Measurements from ENCODE around the gene PPP1R9B.

Gene PPP1R9B

DNA sequence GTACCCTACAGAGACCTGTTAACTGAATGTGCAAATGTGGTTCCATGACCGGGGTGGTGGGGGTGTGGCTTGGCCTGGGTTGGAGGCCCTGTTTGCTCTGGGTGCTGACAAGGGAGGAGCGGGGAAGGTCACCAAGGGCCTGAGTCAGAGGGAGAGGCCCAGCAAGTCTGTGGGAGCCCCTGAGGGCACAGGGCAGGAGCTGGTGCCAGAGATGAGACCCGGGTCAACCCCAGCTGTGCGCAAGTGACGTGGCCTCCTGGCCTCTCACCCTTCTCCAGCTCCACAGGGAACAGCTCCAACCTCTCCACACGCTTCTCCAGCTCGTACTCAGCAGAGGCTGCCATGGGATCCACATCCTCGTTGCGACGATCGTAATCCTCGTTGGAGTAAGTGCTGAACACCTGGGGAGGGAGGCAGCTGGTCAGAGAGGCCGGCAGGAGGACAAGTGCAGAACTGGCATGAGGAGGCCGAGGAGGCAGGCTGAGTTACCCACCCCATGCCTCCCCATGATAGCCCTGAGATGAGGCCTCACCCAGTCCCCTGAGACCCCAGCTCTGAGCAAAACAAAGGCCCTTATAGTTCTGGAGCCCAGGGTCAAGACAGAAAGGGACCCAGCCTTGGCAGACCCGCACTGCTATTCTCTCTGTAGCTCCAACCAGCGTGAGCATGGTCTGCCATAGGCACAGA, 5.5 kb downstream of the PPP1R9B start:
- TF ChIP-seq, protein P1, sequence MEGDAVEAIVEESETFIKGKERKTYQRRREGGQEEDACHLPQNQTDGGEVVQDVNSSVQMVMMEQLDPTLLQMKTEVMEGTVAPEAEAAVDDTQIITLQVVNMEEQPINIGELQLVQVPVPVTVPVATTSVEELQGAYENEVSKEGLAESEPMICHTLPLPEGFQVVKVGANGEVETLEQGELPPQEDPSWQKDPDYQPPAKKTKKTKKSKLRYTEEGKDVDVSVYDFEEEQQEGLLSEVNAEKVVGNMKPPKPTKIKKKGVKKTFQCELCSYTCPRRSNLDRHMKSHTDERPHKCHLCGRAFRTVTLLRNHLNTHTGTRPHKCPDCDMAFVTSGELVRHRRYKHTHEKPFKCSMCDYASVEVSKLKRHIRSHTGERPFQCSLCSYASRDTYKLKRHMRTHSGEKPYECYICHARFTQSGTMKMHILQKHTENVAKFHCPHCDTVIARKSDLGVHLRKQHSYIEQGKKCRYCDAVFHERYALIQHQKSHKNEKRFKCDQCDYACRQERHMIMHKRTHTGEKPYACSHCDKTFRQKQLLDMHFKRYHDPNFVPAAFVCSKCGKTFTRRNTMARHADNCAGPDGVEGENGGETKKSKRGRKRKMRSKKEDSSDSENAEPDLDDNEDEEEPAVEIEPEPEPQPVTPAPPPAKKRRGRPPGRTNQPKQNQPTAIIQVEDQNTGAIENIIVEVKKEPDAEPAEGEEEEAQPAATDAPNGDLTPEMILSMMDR (IDR thresholded peaks at IDR 0.05), result no peak

DNA sequence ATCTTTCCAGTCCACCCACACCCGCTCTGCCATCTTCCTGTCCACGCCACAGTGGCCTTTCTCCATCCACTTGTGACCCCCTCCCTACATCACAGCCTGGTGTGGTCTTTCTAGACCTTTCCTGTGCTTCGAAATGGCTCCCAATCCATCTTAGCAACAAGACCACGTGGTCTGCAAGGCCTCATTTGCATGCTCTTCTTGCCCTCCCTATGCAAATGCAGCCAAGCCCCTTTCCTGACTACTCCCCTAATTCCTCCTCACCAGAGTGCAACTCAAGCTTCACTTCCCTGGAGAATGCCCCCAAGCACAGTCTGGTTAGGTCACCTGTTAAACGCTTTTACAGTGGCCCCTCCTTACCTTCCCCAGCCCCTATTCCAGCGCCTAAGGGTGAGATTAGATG, 6.1 kb downstream of the PPP1R9B start:
- TF ChIP-seq, protein P1 (IDR thresholded peaks at IDR 0.05), result no peak

DNA sequence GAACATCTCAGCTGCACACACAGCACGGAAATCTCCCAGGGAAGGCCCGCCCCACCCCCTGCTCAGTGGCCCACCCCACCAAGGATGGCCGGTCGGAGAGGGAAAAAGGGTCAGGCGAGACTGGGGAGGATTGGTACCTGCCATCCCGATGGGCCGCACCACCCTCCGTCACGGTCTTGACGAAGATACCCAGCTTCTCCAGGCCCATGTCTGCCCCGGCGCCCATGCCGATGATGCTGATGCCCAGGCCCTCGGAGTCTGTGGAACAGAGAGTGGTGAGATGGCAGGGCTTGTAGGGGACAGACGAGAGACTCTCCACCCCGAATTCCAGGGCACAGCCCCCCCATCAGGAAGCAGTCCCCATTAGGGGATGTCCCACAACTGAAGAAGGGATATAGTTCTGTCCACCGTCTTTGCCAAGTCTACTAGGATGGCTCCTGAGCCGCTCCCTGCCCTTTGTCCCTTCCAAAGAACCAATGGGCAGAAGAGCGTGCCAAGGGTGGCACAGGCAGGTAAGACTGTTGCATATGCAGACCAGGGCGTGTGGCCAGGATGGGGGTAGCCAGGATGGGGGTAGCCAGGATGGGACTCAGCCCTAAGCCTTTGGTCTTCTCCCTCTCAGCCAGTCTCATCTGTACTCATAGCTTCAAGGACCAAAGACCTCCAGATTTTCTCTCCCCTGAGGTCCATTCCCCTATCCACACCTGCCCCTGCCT, 6.9 kb downstream of the PPP1R9B start:
- TF ChIP-seq, protein P1 (IDR thresholded peaks at IDR 0.05), result no peak

DNA sequence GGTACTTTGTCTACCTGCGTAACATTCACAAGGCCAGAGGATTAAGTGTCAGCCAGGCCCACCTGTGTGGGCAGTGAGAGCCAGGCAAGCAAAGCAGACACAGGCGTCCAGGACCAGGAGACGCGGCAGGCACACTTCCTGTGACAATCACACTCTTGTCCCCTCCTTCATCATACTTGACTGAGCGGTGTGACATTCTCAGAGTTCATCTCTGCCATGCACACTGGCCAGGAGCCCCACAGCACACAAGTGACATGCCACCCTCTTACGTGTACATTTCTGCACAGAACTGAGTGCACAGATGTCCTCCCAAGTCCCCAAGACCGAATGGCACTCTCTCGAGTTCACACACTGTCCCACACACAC, 8.7 kb downstream of the PPP1R9B start:
- TF ChIP-seq, protein P1 (IDR thresholded peaks at IDR 0.05), result no peak

DNA sequence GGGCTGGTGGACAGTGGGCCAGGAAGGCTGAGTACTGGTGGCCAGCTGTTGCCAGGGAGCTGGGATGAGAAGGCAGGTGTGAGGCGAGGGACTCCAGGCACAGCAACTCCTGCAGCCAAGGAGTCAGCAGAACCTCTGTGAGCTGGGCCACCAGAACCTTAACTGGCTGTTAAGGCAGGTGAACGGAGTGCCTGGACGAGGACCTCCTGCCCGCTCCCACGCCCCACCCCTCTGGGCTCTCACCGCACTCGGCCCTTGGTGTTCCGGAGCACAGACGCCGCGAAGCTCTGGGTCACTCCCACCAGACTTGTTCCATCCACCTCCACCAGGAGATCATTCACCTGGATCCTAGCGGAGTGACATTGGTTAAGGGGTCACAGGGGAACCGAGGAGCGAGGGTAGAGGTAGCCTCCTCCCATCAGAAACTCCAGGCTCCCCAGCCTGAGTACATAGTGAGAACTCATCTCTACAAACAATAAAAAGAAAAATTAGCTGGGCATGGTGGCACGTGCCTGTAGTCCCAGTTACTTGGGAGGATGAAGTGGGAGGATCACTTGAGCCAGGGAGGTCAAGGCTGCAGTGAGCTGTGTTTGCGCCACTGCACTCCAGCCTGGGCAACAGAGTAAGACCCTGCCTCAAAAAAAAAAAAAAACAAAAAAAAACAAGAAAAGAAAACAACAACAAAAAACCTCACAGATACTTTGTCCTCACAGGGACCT, 9.3 kb downstream of the PPP1R9B start:
- TF ChIP-seq, protein P1 (IDR thresholded peaks at IDR 0.05), result no peak

DNA sequence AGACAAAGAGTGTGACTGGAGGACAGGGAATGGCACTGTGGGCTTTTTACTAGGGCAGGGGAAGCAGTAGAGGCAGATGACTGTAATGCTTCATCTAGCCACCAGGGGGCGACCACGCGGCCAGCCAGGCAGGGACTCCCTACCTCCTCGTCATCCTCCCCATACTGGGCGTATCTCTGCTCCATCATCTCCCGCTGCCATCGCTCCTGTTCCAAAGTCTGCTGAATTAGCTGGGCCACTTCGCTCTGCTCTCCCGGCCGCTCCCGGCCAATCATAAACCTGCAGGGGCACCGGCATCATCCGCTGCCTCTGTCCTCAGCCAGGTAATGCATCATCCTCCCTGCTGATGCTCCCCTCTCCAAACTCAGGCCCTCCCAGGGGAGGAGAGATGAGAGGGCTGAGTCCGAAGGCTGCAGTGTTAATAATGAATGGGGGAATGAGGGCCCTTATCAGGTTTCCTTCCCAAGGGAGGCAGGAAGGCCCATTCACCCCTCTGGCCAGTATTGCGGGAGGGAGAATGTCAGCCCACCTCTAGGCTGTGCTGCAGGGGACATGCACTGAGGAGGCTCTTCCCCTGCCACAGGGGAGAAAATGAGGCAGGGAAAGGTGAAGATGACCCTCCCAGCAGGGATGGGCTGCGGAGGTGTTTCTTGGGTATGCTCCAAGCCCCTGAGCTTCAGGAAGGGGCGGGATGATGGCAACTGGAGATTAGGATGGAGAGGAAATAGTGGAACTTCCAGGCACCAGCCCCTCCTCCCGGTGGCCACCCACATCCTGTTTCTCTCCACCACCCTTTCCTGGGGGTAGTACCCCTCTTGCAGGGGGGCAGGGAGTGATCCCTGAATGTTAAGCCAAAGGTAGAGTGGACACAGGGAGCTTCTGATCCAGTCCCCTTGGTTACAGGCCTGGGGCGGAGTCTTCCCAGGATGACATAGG, 10.3 kb downstream of the PPP1R9B start:
- TF ChIP-seq, protein P1 (IDR thresholded peaks at IDR 0.05), result peak; percentile 92

Measured in LNCAP (cell line).